Measurements from ENCODE around the gene RBM47. TPM values are rescaled to one million over a fixed set of nuclear protein-coding genes. Genes with fewer than 3 reads are reported as not detected.

RBM47 gene
- total and polyA plus RNA-seq, 2 experiments from 2014 or later, result 35.6 to 139 TPM

DNA sequence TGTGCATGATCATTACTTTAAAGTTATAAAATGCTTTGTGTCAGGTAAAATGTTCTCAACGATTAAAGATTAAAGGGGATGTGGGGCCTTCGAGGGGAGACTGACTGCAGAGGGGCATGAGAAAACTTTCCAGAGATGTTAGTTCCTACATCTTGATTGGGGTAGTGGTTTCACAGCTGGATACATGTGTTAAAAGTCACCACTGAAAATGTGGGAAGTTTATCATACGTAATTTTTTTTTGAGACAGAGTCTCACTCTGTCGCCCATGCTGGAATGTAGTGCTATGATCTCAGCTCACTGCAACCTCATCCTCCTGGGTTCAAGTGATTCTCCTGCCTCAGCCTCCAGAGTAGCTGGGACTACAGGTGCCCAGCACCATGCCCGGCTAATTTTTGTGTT, 79.5 kb downstream of the RBM47 start:
- peaks cover 95% of the 10 kb centered on the region for H3K79me2 ChIP-seq (replicated peaks; ENCODE audit: insufficient read depth)
- no peak overlapping the region for H2AFZ ChIP-seq
- peaks cover 20% of the 10 kb centered on the region for H4K20me1 ChIP-seq (replicated peaks; ENCODE audit: insufficient read depth)
- peaks cover 11% of the 10 kb centered on the region for H3K36me3 ChIP-seq (ENCODE audit: insufficient read depth)
- H3K27ac Mint-ChIP-seq, result no peak overlapping the region
- H3K9me3 Mint-ChIP-seq, result no peaks in the 10 kb centered on the region
- no peak overlapping the region for H3K4me3 ChIP-seq
- ATAC-seq (no peak), DNase-seq (ENCODE audit: low spot score) (no peak)
- no peaks in the 10 kb centered on the region for H3K9me2 ChIP-seq (ENCODE audit: insufficient read depth)
- 0 out of 2 replicates have a peak, but pooled peaks cover 4% of the 10 kb centered on the region for H3F3A ChIP-seq (replicated peaks; ENCODE audit: low read depth)
- H3K27me3 Mint-ChIP-seq (ENCODE audit: insufficient read depth, low read depth, poor library complexity), result peaks cover 6% of the 10 kb centered on the region
- TF ChIP-seq ZNF114 (CRISPR knock-in tag; IDR thresholded peaks at IDR 0.05), result no peak
- TF ChIP-seq, protein P1, sequence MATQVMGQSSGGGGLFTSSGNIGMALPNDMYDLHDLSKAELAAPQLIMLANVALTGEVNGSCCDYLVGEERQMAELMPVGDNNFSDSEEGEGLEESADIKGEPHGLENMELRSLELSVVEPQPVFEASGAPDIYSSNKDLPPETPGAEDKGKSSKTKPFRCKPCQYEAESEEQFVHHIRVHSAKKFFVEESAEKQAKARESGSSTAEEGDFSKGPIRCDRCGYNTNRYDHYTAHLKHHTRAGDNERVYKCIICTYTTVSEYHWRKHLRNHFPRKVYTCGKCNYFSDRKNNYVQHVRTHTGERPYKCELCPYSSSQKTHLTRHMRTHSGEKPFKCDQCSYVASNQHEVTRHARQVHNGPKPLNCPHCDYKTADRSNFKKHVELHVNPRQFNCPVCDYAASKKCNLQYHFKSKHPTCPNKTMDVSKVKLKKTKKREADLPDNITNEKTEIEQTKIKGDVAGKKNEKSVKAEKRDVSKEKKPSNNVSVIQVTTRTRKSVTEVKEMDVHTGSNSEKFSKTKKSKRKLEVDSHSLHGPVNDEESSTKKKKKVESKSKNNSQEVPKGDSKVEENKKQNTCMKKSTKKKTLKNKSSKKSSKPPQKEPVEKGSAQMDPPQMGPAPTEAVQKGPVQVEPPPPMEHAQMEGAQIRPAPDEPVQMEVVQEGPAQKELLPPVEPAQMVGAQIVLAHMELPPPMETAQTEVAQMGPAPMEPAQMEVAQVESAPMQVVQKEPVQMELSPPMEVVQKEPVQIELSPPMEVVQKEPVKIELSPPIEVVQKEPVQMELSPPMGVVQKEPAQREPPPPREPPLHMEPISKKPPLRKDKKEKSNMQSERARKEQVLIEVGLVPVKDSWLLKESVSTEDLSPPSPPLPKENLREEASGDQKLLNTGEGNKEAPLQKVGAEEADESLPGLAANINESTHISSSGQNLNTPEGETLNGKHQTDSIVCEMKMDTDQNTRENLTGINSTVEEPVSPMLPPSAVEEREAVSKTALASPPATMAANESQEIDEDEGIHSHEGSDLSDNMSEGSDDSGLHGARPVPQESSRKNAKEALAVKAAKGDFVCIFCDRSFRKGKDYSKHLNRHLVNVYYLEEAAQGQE (IDR thresholded peaks at IDR 0.05; ENCODE audit: unreplicated experiment), result no peak
- no peak for TF ChIP-seq POLR2AphosphoS5 (IDR thresholded peaks at IDR 0.05; ENCODE audit: low read depth)
- no peak for TF ChIP-seq EZH2phosphoT487 (IDR thresholded peaks at IDR 0.05; ENCODE audit: unreplicated experiment)
- no peak for TF ChIP-seq ZNF331 (CRISPR knock-in tag; IDR thresholded peaks at IDR 0.05; ENCODE audit: low read depth)
- TF ChIP-seq, protein P2, sequence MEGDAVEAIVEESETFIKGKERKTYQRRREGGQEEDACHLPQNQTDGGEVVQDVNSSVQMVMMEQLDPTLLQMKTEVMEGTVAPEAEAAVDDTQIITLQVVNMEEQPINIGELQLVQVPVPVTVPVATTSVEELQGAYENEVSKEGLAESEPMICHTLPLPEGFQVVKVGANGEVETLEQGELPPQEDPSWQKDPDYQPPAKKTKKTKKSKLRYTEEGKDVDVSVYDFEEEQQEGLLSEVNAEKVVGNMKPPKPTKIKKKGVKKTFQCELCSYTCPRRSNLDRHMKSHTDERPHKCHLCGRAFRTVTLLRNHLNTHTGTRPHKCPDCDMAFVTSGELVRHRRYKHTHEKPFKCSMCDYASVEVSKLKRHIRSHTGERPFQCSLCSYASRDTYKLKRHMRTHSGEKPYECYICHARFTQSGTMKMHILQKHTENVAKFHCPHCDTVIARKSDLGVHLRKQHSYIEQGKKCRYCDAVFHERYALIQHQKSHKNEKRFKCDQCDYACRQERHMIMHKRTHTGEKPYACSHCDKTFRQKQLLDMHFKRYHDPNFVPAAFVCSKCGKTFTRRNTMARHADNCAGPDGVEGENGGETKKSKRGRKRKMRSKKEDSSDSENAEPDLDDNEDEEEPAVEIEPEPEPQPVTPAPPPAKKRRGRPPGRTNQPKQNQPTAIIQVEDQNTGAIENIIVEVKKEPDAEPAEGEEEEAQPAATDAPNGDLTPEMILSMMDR (conservative IDR thresholded peaks at IDR 0.05; ENCODE audit: low read depth in 2 of 2), result no peak
- H3K27me3 ChIP-seq (ENCODE audit: insufficient read depth), result no peaks in the 10 kb centered on the region
- peaks cover 41% of the 10 kb centered on the region for H3K4me1 Mint-ChIP-seq
- no peak overlapping the region for H3K4me2 ChIP-seq
- H3K27ac ChIP-seq (ENCODE audit: low read depth), result no peak overlapping the region
- H3K4me3 Mint-ChIP-seq, result no peak overlapping the region
- H3K36me3 Mint-ChIP-seq (ENCODE audit: low read depth), result peaks cover 48% of the 10 kb centered on the region
- peaks cover 28% of the 10 kb centered on the region for H3K4me1 ChIP-seq (ENCODE audit: insufficient read depth)

DNA sequence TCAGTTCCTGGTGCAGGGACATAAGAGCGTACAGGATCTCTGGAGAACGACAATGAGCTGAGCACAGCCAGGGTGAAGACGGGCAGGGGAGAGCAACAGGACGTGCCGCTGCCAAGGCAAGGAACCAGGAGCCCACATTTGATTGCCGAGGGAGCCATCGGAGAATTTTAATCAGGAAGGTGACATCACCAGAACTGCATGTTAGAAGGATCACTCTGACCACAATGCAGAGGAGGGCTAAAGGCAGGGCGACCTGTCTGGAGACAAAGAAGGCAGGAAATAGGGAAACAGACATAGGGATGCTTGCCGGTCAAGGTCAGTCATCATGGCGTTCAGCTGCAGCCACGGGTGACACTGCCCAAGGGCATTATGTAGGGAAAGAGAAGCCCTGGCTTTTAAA, 81.4 kb downstream of the RBM47 start:
- Histone ChIP-seq H3K27ac (ENCODE audit: low read depth) (no peak overlapping the region), H3K4me2 (no peak overlapping the region), H3K79me2 (replicated peaks; ENCODE audit: insufficient read depth) (peaks cover 90% of the 10 kb centered on the region), H4K20me1 (replicated peaks; ENCODE audit: insufficient read depth) (peaks cover 23% of the 10 kb centered on the region), H3K27me3 (ENCODE audit: insufficient read depth) (no peaks in the 10 kb centered on the region), H3K4me3 (no peak overlapping the region), H3F3A (replicated peaks; ENCODE audit: low read depth) (no peaks in the 10 kb centered on the region), H3K36me3 (ENCODE audit: insufficient read depth) (peaks cover 11% of the 10 kb centered on the region), H2AFZ (no peak overlapping the region), H3K9me2 (ENCODE audit: insufficient read depth) (no peaks in the 10 kb centered on the region), H3K4me1 (ENCODE audit: insufficient read depth) (peaks cover 18% of the 10 kb centered on the region)
- peaks cover 56% of the 10 kb centered on the region for H3K36me3 Mint-ChIP-seq (ENCODE audit: low read depth)
- no peak overlapping the region for H3K27ac Mint-ChIP-seq
- no peaks in the 10 kb centered on the region for H3K9me3 Mint-ChIP-seq
- H3K4me1 Mint-ChIP-seq, result peaks cover 26% of the 10 kb centered on the region
- H3K4me3 Mint-ChIP-seq, result no peak overlapping the region
- ATAC-seq (no peak), DNase-seq (ENCODE audit: low spot score) (no peak)
- peaks cover 4% of the 10 kb centered on the region for H3K27me3 Mint-ChIP-seq (ENCODE audit: insufficient read depth, low read depth, poor library complexity)
- TF ChIP-seq POLR2AphosphoS5 (IDR thresholded peaks at IDR 0.05; ENCODE audit: low read depth) (no peak), NANOG (IDR thresholded peaks at IDR 0.05; ENCODE audit: borderline replicate concordance) (no peak), ZNF114 (CRISPR knock-in tag; IDR thresholded peaks at IDR 0.05) (no peak), JUNB (IDR thresholded peaks at IDR 0.05; ENCODE audit: unreplicated experiment) (no peak), CREB1 (CRISPR knock-in tag; IDR thresholded peaks at IDR 0.05; ENCODE audit: low read depth) (no peak), EZH2phosphoT487 (IDR thresholded peaks at IDR 0.05; ENCODE audit: unreplicated experiment) (no peak)
- TF ChIP-seq, protein P3, sequence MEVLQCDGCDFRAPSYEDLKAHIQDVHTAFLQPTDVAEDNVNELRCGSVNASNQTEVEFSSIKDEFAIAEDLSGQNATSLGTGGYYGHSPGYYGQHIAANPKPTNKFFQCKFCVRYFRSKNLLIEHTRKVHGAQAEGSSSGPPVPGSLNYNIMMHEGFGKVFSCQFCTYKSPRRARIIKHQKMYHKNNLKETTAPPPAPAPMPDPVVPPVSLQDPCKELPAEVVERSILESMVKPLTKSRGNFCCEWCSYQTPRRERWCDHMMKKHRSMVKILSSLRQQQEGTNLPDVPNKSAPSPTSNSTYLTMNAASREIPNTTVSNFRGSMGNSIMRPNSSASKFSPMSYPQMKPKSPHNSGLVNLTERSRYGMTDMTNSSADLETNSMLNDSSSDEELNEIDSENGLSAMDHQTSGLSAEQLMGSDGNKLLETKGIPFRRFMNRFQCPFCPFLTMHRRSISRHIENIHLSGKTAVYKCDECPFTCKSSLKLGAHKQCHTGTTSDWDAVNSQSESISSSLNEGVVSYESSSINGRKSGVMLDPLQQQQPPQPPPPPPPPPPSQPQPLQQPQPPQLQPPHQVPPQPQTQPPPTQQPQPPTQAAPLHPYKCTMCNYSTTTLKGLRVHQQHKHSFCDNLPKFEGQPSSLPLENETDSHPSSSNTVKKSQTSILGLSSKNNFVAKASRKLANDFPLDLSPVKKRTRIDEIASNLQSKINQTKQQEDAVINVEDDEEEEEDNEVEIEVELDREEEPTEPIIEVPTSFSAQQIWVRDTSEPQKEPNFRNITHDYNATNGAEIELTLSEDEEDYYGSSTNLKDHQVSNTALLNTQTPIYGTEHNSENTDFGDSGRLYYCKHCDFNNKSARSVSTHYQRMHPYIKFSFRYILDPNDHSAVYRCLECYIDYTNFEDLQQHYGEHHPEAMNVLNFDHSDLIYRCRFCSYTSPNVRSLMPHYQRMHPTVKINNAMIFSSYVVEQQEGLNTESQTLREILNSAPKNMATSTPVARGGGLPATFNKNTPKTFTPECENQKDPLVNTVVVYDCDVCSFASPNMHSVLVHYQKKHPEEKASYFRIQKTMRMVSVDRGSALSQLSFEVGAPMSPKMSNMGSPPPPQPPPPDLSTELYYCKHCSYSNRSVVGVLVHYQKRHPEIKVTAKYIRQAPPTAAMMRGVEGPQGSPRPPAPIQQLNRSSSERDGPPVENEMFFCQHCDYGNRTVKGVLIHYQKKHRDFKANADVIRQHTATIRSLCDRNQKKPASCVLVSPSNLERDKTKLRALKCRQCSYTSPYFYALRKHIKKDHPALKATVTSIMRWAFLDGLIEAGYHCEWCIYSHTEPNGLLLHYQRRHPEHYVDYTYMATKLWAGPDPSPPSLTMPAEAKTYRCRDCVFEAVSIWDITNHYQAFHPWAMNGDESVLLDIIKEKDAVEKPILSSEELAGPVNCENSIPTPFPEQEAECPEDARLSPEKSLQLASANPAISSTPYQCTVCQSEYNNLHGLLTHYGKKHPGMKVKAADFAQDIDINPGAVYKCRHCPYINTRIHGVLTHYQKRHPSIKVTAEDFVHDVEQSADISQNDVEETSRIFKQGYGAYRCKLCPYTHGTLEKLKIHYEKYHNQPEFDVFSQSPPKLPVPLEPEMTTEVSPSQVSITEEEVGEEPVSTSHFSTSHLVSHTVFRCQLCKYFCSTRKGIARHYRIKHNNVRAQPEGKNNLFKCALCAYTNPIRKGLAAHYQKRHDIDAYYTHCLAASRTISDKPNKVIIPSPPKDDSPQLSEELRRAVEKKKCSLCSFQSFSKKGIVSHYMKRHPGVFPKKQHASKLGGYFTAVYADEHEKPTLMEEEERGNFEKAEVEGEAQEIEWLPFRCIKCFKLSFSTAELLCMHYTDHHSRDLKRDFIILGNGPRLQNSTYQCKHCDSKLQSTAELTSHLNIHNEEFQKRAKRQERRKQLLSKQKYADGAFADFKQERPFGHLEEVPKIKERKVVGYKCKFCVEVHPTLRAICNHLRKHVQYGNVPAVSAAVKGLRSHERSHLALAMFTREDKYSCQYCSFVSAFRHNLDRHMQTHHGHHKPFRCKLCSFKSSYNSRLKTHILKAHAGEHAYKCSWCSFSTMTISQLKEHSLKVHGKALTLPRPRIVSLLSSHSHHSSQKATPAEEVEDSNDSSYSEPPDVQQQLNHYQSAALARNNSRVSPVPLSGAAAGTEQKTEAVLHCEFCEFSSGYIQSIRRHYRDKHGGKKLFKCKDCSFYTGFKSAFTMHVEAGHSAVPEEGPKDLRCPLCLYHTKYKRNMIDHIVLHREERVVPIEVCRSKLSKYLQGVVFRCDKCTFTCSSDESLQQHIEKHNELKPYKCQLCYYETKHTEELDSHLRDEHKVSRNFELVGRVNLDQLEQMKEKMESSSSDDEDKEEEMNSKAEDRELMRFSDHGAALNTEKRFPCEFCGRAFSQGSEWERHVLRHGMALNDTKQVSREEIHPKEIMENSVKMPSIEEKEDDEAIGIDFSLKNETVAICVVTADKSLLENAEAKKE (CRISPR knock-in tag; IDR thresholded peaks at IDR 0.05), result no peak

Data from GM23338 (cell line).